Keratinocyte (primary cell): ENCODE measurements around the gene NFKBIZ. TPM values are rescaled to one million over a fixed set of nuclear protein-coding genes. Genes with fewer than 3 reads are reported as not detected.

Source experiments
- DNase-seq: peaks from one replicate; pipeline ENCODE4 v3.0.0-alpha.2; 2011; ENCODE audit warnings: low read depth, missing footprints, low spot score
- FAIRE-seq: peaks from 2 replicates; lab custom pipeline; 2011; peaks lifted over from hg19 to GRCh38; lab: Jason Lieb, UNC
- H2AFZ ChIP-seq: 2 replicates; pipeline ENCODE4 v1.6.0; 2012; ENCODE audit warnings: low read length, control low read depth, inconsistent platforms; ENCODE audit not compliant: control insufficient read depth
- H3K27ac ChIP-seq: 2 replicates; pipeline ENCODE4 v1.5.1; 2011; ENCODE audit warnings: low read length; ENCODE audit not compliant: control insufficient read depth, insufficient read depth
- H3K27me3 ChIP-seq: 3 replicates; pipeline ENCODE4 v1.6.0; 2011; ENCODE audit warnings: low read length; ENCODE audit not compliant: control insufficient read depth, insufficient read depth; ENCODE audit errors: extremely low read depth
- H3K36me3 ChIP-seq, 2 experiments: 2 replicates in 1 of 2; 3 replicates in 1 of 2; pipeline ENCODE4 v1.5.1; 2011; ENCODE audit warnings: low read length in 2 of 2, mild to moderate bottlenecking in 1 of 2; ENCODE audit not compliant: control insufficient read depth in 2 of 2, insufficient read depth in 2 of 2; ENCODE audit errors: extremely low read depth in 1 of 2
- H3K4me1 ChIP-seq: 3 replicates; pipeline ENCODE4 v1.5.1; 2011; ENCODE audit warnings: low read length; ENCODE audit not compliant: control insufficient read depth, insufficient read depth; ENCODE audit errors: extremely low read depth
- H3K4me2 ChIP-seq: 3 replicates; pipeline ENCODE4 v1.6.0; 2011; ENCODE audit warnings: low read depth, low read length; ENCODE audit not compliant: control insufficient read depth, insufficient read depth; ENCODE audit errors: extremely low read depth
- H3K4me3 ChIP-seq, 3 experiments: fragments of 200-600 bp in 1 of 3; sonication (generic) in 1 of 3; 2 replicates in 2 of 3; 3 replicates in 1 of 3; pipeline ENCODE4 v1.5.1; 2011 to 2016; ENCODE audit warnings: low read length in 3 of 3, mild to moderate bottlenecking in 3 of 3, control low read depth in 2 of 3, inconsistent platforms in 1 of 3, low read depth in 1 of 3, mixed read lengths in 1 of 3, mixed run types in 1 of 3, moderate library complexity in 1 of 3; ENCODE audit not compliant: control insufficient read depth in 2 of 3, insufficient read depth in 2 of 3; ENCODE audit errors: extremely low read depth in 1 of 3
- H3K79me2 ChIP-seq: 2 replicates; pipeline ENCODE4 v1.6.0; 2012; ENCODE audit warnings: low read length; ENCODE audit not compliant: control insufficient read depth, insufficient read depth
- H3K9ac ChIP-seq: 3 replicates; pipeline ENCODE4 v1.6.0; 2011; ENCODE audit warnings: low read length; ENCODE audit not compliant: control insufficient read depth, insufficient read depth; ENCODE audit errors: extremely low read depth
- H3K9me1 ChIP-seq: 3 replicates; pipeline ENCODE4 v1.6.0; 2011; ENCODE audit warnings: low read length; ENCODE audit not compliant: control insufficient read depth, insufficient read depth; ENCODE audit errors: extremely low read depth
- H3K9me3 ChIP-seq: 2 replicates; pipeline ENCODE4 v1.5.1; 2012; ENCODE audit warnings: low read depth, low read length; ENCODE audit not compliant: control insufficient read depth
- H4K20me1 ChIP-seq: 3 replicates; pipeline ENCODE4 v1.6.0; 2011; ENCODE audit warnings: low read length; ENCODE audit not compliant: control insufficient read depth, insufficient read depth; ENCODE audit errors: extremely low read depth
- CTCF ChIP-seq, 3 experiments: IDR thresholded peaks in 1 of 3; conservative IDR thresholded peaks in 1 of 3; optimal IDR thresholded peaks in 1 of 3; 2 replicates in 2 of 3; 3 replicates in 1 of 3; pipeline versions ENCODE3 to v1.5.1; 2011; ENCODE audit warnings: low read length in 3 of 3, mild to moderate bottlenecking in 3 of 3, moderate library complexity in 2 of 3, control low read depth in 1 of 3, inconsistent platforms in 1 of 3; ENCODE audit not compliant: insufficient read depth in 2 of 3; ENCODE audit errors: extremely low read depth in 1 of 3
- EZH2 ChIP-seq: IDR thresholded peaks from one replicate; pipeline ENCODE4 v1.6.1; 2012; ENCODE audit warnings: inconsistent platforms, mild to moderate bottlenecking, low read length, moderate library complexity
- dilution Hi-C: fragments of 300-500 bp; cut with MboI; formaldehyde crosslinking; loops from one replicate; pipeline ENCODE4 v1.7.0; 2020; ENCODE audit warnings: low sequenced_read_pairs; ENCODE audit not compliant: extremely low pct_ligation_motif_present
- polyA plus RNA-seq, 5 experiments: library from polyadenylated mRNA; depleted of rRNA in 3 of 5; stranded (reverse) in 3 of 5; stranded (forward) in 1 of 5; unstranded in 1 of 5; fragments of >200 nt; gene quantifications; 1 replicate in 1 of 5; 2 replicates in 3 of 5; 3 replicates in 1 of 5; pipeline versions ENCODE4 v1.2.1 to v1.2.3, GENCODE V29; 2011 to 2012; ENCODE audit warnings: missing spikeins in 2 of 5, low read depth in 1 of 5, low replicate concordance in 1 of 5

The NFKBIZ gene
- polyA plus RNA-seq, 1 donor (not counting 4 experiments of a cell fraction or from before 2014, with no cell fraction given), result 88.9 TPM

- Histone ChIP-seq H3K9me3 (no peaks in the 10 kb centered on the region), H3K4me2 (no peak overlapping the region), H3K36me3 (peaks cover 2 to 4% of the 10 kb centered on the region in 2 experiments), H3K27me3 (no peaks in the 10 kb centered on the region), H2AFZ (no peak overlapping the region), H3K27ac (no peak overlapping the region), H3K79me2 (peaks cover 23% of the 10 kb centered on the region), H3K4me1 (peaks cover 10% of the 10 kb centered on the region), H3K9me1 (no peaks in the 10 kb centered on the region), H4K20me1 (peaks cover 5% of the 10 kb centered on the region), H3K9ac (no peak overlapping the region), H3K4me3 (no peak overlapping the region)
- FAIRE-seq (no peak), DNase-seq (no peak)
- dilution Hi-C loops, result no loop called here
- TF ChIP-seq EZH2 (no peak), CTCF (optimal IDR thresholded peaks at IDR 0.05 in 1 of 3, IDR thresholded peaks at IDR 0.05 in 1 of 3, conservative IDR thresholded peaks at IDR 0.05 in 1 of 3; ENCODE audit: extremely low read depth in 1 of 3, insufficient read depth in 2 of 3, low read length in 3 of 3) (no peak)
These were observed 2.6 kb upstream of the NFKBIZ start for GRCh38 chr3:101846709-101847108.

DNA sequence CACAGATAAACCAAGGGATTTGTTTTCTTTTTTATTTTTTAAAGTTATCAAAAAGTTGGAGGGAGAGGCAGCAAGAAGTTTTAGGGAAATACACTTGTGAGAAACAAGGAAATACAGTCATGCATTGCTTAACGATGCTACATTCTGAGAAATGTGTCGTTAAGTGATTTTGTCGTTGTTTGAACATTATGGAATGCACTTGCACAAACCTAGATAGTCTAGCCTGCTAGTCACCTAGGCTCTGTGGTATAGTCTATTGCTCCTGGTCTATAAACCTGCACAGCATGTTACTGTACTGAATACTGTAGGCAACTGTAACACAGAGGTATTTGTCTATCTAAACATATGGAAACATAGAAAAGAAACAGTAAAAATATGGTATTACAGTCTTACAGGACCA, 2.0 kb upstream of the NFKBIZ start:
- no peak overlapping the region for H3K27ac ChIP-seq

More for the DNA sequence above, 2.0 kb upstream of the NFKBIZ start:
- H3K4me1 ChIP-seq, result peaks cover 14% of the 10 kb centered on the region
- no peak overlapping the region for H3K9ac ChIP-seq
- no peak overlapping the region for H3K4me2 ChIP-seq
- FAIRE-seq (no peak), DNase-seq (no peak)
- H3K36me3 ChIP-seq, result peaks cover 7% of the 10 kb centered on the region in 2 experiments
- dilution Hi-C loops, result no loop called here
- H3K27me3 ChIP-seq, result no peaks in the 10 kb centered on the region
- peaks cover 30% of the 10 kb centered on the region for H3K79me2 ChIP-seq
- no peaks in the 10 kb centered on the region for H3K9me1 ChIP-seq
- H3K4me3 ChIP-seq, result no peak overlapping the region
- H2AFZ ChIP-seq, result no peak overlapping the region
- no peaks in the 10 kb centered on the region for H3K9me3 ChIP-seq
- peaks cover 5% of the 10 kb centered on the region for H4K20me1 ChIP-seq
- TF ChIP-seq EZH2 (no peak), CTCF (optimal IDR thresholded peaks at IDR 0.05 in 1 of 3, IDR thresholded peaks at IDR 0.05 in 1 of 3, conservative IDR thresholded peaks at IDR 0.05 in 1 of 3; ENCODE audit: extremely low read depth in 1 of 3, insufficient read depth in 2 of 3, low read length in 3 of 3) (no peak)
